Measurements from ENCODE around the gene NFATC2IP.

NFATC2IP gene

GRCh38 chr16:28987170-28987853 lies 36.6 kb downstream of the NFATC2IP start:
- H2AFZ ChIP-seq, result no peak overlapping the region
- H3K79me2 ChIP-seq, result peaks cover 2% of the 10 kb centered on the region
- H3K4me2 ChIP-seq (ENCODE audit: low read length), result no peak overlapping the region
- no peak overlapping the region for H3K4me3 ChIP-seq (ENCODE audit: low read depth, low read length)
- H3K36me3 ChIP-seq (ENCODE audit: control insufficient read depth, insufficient read depth, low read length), result no peaks in the 10 kb centered on the region
- no peaks in the 10 kb centered on the region for H3K9me3 ChIP-seq (ENCODE audit: control insufficient read depth, low read length)
- no peak overlapping the region for H3K27ac ChIP-seq
- H3K4me1 ChIP-seq, result no peaks in the 10 kb centered on the region
- no peak overlapping the region for H3K9ac ChIP-seq
- no peaks in the 10 kb centered on the region for H3K27me3 ChIP-seq (ENCODE audit: control insufficient read depth, insufficient read depth, low read length)
- TF ChIP-seq CTCF (IDR thresholded peaks at IDR 0.05), result no peak

GRCh38 chr16:28989363-28989762 lies 38.6 kb downstream of the NFATC2IP start:
- H3K4me3 ChIP-seq (ENCODE audit: low read depth, low read length), result no peak overlapping the region
- no peaks in the 10 kb centered on the region for H3K36me3 ChIP-seq (ENCODE audit: control insufficient read depth, insufficient read depth, low read length)
- H3K79me2 ChIP-seq, result no peaks in the 10 kb centered on the region
- H3K4me1 ChIP-seq, result no peaks in the 10 kb centered on the region
- H3K27me3 ChIP-seq (ENCODE audit: control insufficient read depth, insufficient read depth, low read length), result no peaks in the 10 kb centered on the region
- no peaks in the 10 kb centered on the region for H3K9me3 ChIP-seq (ENCODE audit: control insufficient read depth, low read length)
- no peak overlapping the region for H3K9ac ChIP-seq
- no peak overlapping the region for H3K27ac ChIP-seq
- no peak for TF ChIP-seq CTCF (IDR thresholded peaks at IDR 0.05)
- no peak overlapping the region for H2AFZ ChIP-seq
- no peak overlapping the region for H3K4me2 ChIP-seq (ENCODE audit: low read length)

GRCh38 chr16:28990375-28991040 lies 39.8 kb downstream of the NFATC2IP start:
- no peak overlapping the region for H3K27ac ChIP-seq
- H3K4me3 ChIP-seq (ENCODE audit: low read depth, low read length), result no peak overlapping the region
- no peak overlapping the region for H3K9ac ChIP-seq
- no peaks in the 10 kb centered on the region for H3K27me3 ChIP-seq (ENCODE audit: control insufficient read depth, insufficient read depth, low read length)
- H3K36me3 ChIP-seq (ENCODE audit: control insufficient read depth, insufficient read depth, low read length), result no peaks in the 10 kb centered on the region
- no peaks in the 10 kb centered on the region for H3K4me1 ChIP-seq
- H3K4me2 ChIP-seq (ENCODE audit: low read length), result no peak overlapping the region
- H3K79me2 ChIP-seq, result no peaks in the 10 kb centered on the region
- no peak overlapping the region for H2AFZ ChIP-seq
- TF ChIP-seq CTCF (IDR thresholded peaks at IDR 0.05), result no peak
- H3K9me3 ChIP-seq (ENCODE audit: control insufficient read depth, low read length), result no peaks in the 10 kb centered on the region

GRCh38 chr16:28991687-28992086 lies 41.0 kb downstream of the NFATC2IP start:
- Histone ChIP-seq H3K9ac (no peak overlapping the region), H3K79me2 (no peaks in the 10 kb centered on the region), H3K9me3 (ENCODE audit: control insufficient read depth, low read length) (no peaks in the 10 kb centered on the region), H3K27ac (no peak overlapping the region), H3K36me3 (ENCODE audit: control insufficient read depth, insufficient read depth, low read length) (no peaks in the 10 kb centered on the region), H3K27me3 (ENCODE audit: control insufficient read depth, insufficient read depth, low read length) (no peaks in the 10 kb centered on the region), H2AFZ (no peak overlapping the region), H3K4me3 (ENCODE audit: low read depth, low read length) (no peak overlapping the region), H3K4me1 (no peaks in the 10 kb centered on the region), H3K4me2 (ENCODE audit: low read length) (no peak overlapping the region)
- TF ChIP-seq CTCF (IDR thresholded peaks at IDR 0.05), result no peak

- Histone ChIP-seq H3K27ac (no peak overlapping the region), H3K9me3 (ENCODE audit: control insufficient read depth, low read length) (no peaks in the 10 kb centered on the region), H3K4me2 (ENCODE audit: low read length) (no peak overlapping the region), H3K27me3 (ENCODE audit: control insufficient read depth, insufficient read depth, low read length) (no peaks in the 10 kb centered on the region), H3K36me3 (ENCODE audit: control insufficient read depth, insufficient read depth, low read length) (no peaks in the 10 kb centered on the region), H3K79me2 (no peaks in the 10 kb centered on the region), H3K4me3 (ENCODE audit: low read depth, low read length) (no peak overlapping the region), H3K4me1 (no peaks in the 10 kb centered on the region), H2AFZ (no peak overlapping the region), H3K9ac (no peak overlapping the region)
- TF ChIP-seq CTCF (IDR thresholded peaks at IDR 0.05), result no peak
These were observed 41.8 kb downstream of the NFATC2IP start for GRCh38 chr16:28992496-28992895.
